H1 (cell line): ENCODE data around the gene DNAI2. TPM values are rescaled to one million over a fixed set of nuclear protein-coding genes. Genes with fewer than 3 reads are reported as not detected.

Experiments
- CHD2 ChIP-seq: IDR thresholded peaks from 2 replicates; pipeline ENCODE4 v1.6.1; 2012; ENCODE audit warnings: low read length, improper control_type of control experiment
- CHD7 ChIP-seq: fragments of 300-600 bp; sonication (generic); IDR thresholded peaks from 2 replicates; pipeline ENCODE4 v1.7.1; 2012; ENCODE audit warnings: low read length, moderate library complexity, mild to moderate bottlenecking, inconsistent platforms; ENCODE audit not compliant: insufficient replicate concordance
- CREB1 ChIP-seq: IDR thresholded peaks from 2 replicates; pipeline ENCODE4 v1.6.1; 2012; ENCODE audit warnings: inconsistent platforms
- USF2 ChIP-seq: IDR thresholded peaks from 2 replicates; pipeline ENCODE4 v1.6.1; 2011; ENCODE audit warnings: low read length, improper control_type of control experiment
- polyA plus RNA-seq, 7 experiments: library from polyadenylated mRNA; depleted of rRNA in 3 of 7; stranded (reverse) in 5 of 7; unstranded in 2 of 7; fragments of >200 nt in 5 of 7; fragments of 200-250 nt in 2 of 7; gene quantifications; 1 replicate in 5 of 7; 2 replicates in 1 of 7; 4 replicates in 1 of 7; pipeline versions ENCODE4 v1.2.1 to v1.2.3, GENCODE V29; 2011 to 2013; ENCODE audit warnings: missing spikeins in 2 of 7, mixed read lengths in 2 of 7
- total RNA-seq: library from RNA; stranded (reverse); fragmentation: NEBNext Ultra II Directional; extraction: Animal tissue kit (Norgen Biotek cat#: 25700); gene quantifications from 2 replicates; pipeline ENCODE4 v1.2.1, GENCODE V29; 2021

Gene DNAI2
- total and polyA plus RNA-seq, 2 of the 8 experiments (the other 6 are each of a cell fraction or from before 2014, with no cell fraction given) = 0.08 to 0.15 TPM

- TF ChIP-seq CHD7 = no peak
- no peak for TF ChIP-seq CHD2
- TF ChIP-seq USF2 = no peak
- no peak for TF ChIP-seq CREB1
Measured at GRCh38 chr17:74318391-74318790, 44.4 kb downstream of the DNAI2 start (continued).
